Measurements from ENCODE around the gene COA8. TPM values are rescaled to one million over a fixed set of nuclear protein-coding genes. Genes with fewer than 3 reads are reported as not detected.

Gene COA8
- total and polyA plus RNA-seq, 2 of the 13 experiments (the other 11 are each of a cell fraction or from before 2014, with no cell fraction given): 10.9 to 25.1 TPM

DNA sequence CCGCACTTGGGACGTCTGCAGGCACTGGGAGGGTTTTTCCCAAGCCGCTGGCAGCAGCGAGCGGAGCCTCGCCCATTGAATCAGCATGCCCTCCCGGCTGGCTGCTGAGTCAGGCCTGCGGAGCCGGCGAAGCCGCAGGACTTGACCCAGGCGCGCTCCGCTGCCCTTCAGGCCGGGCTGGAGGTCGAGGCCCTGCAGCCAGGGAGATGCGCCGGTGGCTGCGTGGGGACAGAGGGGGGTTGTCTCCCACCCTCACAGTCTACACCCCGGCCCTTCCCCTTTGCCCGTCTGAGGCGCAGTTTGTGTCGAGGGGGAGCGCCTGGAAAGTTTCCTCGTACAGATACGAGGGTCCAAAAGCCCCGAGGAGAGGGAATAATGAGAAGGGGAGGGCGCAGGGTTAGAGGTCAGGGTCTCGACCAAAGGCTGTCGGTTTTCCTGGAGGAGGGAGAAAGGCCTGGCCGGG lies 65.5 kb downstream of the COA8 start (continued):
- peak; percentile 30 for TF ChIP-seq SKI (IDR thresholded peaks at IDR 0.05; ENCODE audit: partially characterized antibody)
- TF ChIP-seq ARNT2 (CRISPR knock-in tag; IDR thresholded peaks at IDR 0.05; ENCODE audit: low read depth): no peak
- no peak for TF ChIP-seq FOXA1 (IDR thresholded peaks at IDR 0.05)
- TF ChIP-seq FOXA1 (CRISPR knock-in tag; IDR thresholded peaks at IDR 0.05): no peak
- TF ChIP-seq FOXC1 (CRISPR knock-in tag; IDR thresholded peaks at IDR 0.05; ENCODE audit: borderline replicate concordance): peak; percentile 55
- TF ChIP-seq NPAS2 (CRISPR knock-in tag; IDR thresholded peaks at IDR 0.05; ENCODE audit: borderline replicate concordance): no peak
- TF ChIP-seq ZBTB8A (CRISPR knock-in tag; IDR thresholded peaks at IDR 0.05; ENCODE audit: borderline replicate concordance, low read depth): no peak
- no peak for TF ChIP-seq SNAPC5 (CRISPR knock-in tag; IDR thresholded peaks at IDR 0.05; ENCODE audit: borderline replicate concordance)
- no peak for TF ChIP-seq CENPX (CRISPR knock-in tag; IDR thresholded peaks at IDR 0.05)
- no peak for TF ChIP-seq HNRNPK (IDR thresholded peaks at IDR 0.05; ENCODE audit: low read depth, low read length, poor library complexity, severe bottlenecking)
- TF ChIP-seq ZNF382 (CRISPR knock-in tag; IDR thresholded peaks at IDR 0.05; ENCODE audit: borderline replicate concordance): no peak
- no peak for TF ChIP-seq LRRFIP1 (CRISPR knock-in tag; conservative IDR thresholded peaks at IDR 0.05)
- TF ChIP-seq ATF3 (CRISPR knock-in tag; IDR thresholded peaks at IDR 0.05): no peak
- no peak for TF ChIP-seq ZFP1 (CRISPR knock-in tag; IDR thresholded peaks at IDR 0.05)
- no peak for TF ChIP-seq ZNF510 (CRISPR knock-in tag; IDR thresholded peaks at IDR 0.05; ENCODE audit: low read depth)
- no peak for TF ChIP-seq ZNF354B (CRISPR knock-in tag; IDR thresholded peaks at IDR 0.05)
- TF ChIP-seq CEBPG (CRISPR knock-in tag; IDR thresholded peaks at IDR 0.05): no peak
- TF ChIP-seq RNF2 (conservative IDR thresholded peaks at IDR 0.05; ENCODE audit: low read depth): 0 out of 2 replicates have a peak, but pooled peaks have one; percentile 42
- TF ChIP-seq NR2F6 (IDR thresholded peaks at IDR 0.05): peak; percentile 68; the same call in 1 of the 2 replicates
- peak; percentile 18; the same call in 1 of the 2 replicates for TF ChIP-seq NR2F6 (CRISPR knock-in tag; IDR thresholded peaks at IDR 0.05)
- TF ChIP-seq ZBTB14 (CRISPR knock-in tag; IDR thresholded peaks at IDR 0.05): no peak
- TF ChIP-seq ZNF800 (CRISPR knock-in tag; IDR thresholded peaks at IDR 0.05): peak; percentile 56; the same call in 1 of the 2 replicates
- TF ChIP-seq ZNF543 (CRISPR knock-in tag; IDR thresholded peaks at IDR 0.05): no peak
- no peak for TF ChIP-seq CSRNP1 (CRISPR knock-in tag; IDR thresholded peaks at IDR 0.05)
- peak; percentile 49 for TF ChIP-seq RBFOX2 (IDR thresholded peaks at IDR 0.05; ENCODE audit: low read depth, low read length)

Measured in HepG2 (cell line).